ENCODE data around the gene PRXL2A.

PRXL2A gene

GRCh38 chr10:80452069-80452468 lies 43.7 kb downstream of the PRXL2A start:
- Histone ChIP-seq H3K27ac (ENCODE audit: low read depth, low read length) (no peak overlapping the region), H3K36me3 (ENCODE audit: control insufficient read depth, insufficient read depth, low read length) (no peaks in the 10 kb centered on the region), H3K9ac (ENCODE audit: low read length) (no peak overlapping the region), H3K27me3 (ENCODE audit: control insufficient read depth, insufficient read depth, low read length) (no peaks in the 10 kb centered on the region), H3K4me1 (ENCODE audit: control insufficient read depth, insufficient read depth, low read length) (peaks cover 14% of the 10 kb centered on the region), H3K4me3 (ENCODE audit: low read length) (no peak overlapping the region)

GRCh38 chr10:80452640-80453039 lies 44.3 kb downstream of the PRXL2A start:
- H3K9ac ChIP-seq (ENCODE audit: low read length): no peak overlapping the region
- H3K27ac ChIP-seq (ENCODE audit: low read depth, low read length): no peak overlapping the region
- no peaks in the 10 kb centered on the region for H3K27me3 ChIP-seq (ENCODE audit: control insufficient read depth, insufficient read depth, low read length)
- H3K4me1 ChIP-seq (ENCODE audit: control insufficient read depth, insufficient read depth, low read length): peaks cover 14% of the 10 kb centered on the region
- H3K4me3 ChIP-seq (ENCODE audit: low read length): no peak overlapping the region
- no peaks in the 10 kb centered on the region for H3K36me3 ChIP-seq (ENCODE audit: control insufficient read depth, insufficient read depth, low read length)

- peaks cover 14% of the 10 kb centered on the region for H3K4me1 ChIP-seq (ENCODE audit: control insufficient read depth, insufficient read depth, low read length)
- no peaks in the 10 kb centered on the region for H3K27me3 ChIP-seq (ENCODE audit: control insufficient read depth, insufficient read depth, low read length)
- no peaks in the 10 kb centered on the region for H3K36me3 ChIP-seq (ENCODE audit: control insufficient read depth, insufficient read depth, low read length)
- peak overlapping the region; percentile 56 for H3K9ac ChIP-seq (ENCODE audit: low read length)
- H3K4me3 ChIP-seq (ENCODE audit: low read length): peak overlapping the region; percentile 65
- H3K27ac ChIP-seq (ENCODE audit: low read depth, low read length): peak overlapping the region; percentile 86
Measured at GRCh38 chr10:80453056-80453841, 44.9 kb downstream of the PRXL2A start.

- H3K36me3 ChIP-seq (ENCODE audit: control insufficient read depth, insufficient read depth, low read length): no peaks in the 10 kb centered on the region
- H3K27me3 ChIP-seq (ENCODE audit: control insufficient read depth, insufficient read depth, low read length): no peaks in the 10 kb centered on the region
- peaks cover 14% of the 10 kb centered on the region for H3K4me1 ChIP-seq (ENCODE audit: control insufficient read depth, insufficient read depth, low read length)
- peak within 1 kb of the TSS; percentile 89 for H3K27ac ChIP-seq (ENCODE audit: low read depth, low read length)
- peak within 1 kb of the TSS; percentile 77 for H3K9ac ChIP-seq (ENCODE audit: low read length)
- peak within 1 kb of the TSS; percentile 65 for H3K4me3 ChIP-seq (ENCODE audit: low read length)
Measured at GRCh38 chr10:80453842-80454512, 45.6 kb downstream of the PRXL2A start, which contains the start of gene TSPAN14. Gene TSPAN14 (plus strand): TSS chr10:80454310. CDS start chr10:80489234, 34,924 bp downstream.

GRCh38 chr10:80454513-80455460 lies 46.4 kb downstream of the PRXL2A start:
- Histone ChIP-seq H3K4me1 (ENCODE audit: control insufficient read depth, insufficient read depth, low read length) (peaks cover 14% of the 10 kb centered on the region), H3K4me3 (ENCODE audit: low read length) (peak overlapping the region; percentile 63), H3K36me3 (ENCODE audit: control insufficient read depth, insufficient read depth, low read length) (no peaks in the 10 kb centered on the region), H3K9ac (ENCODE audit: low read length) (peak overlapping the region; percentile 77), H3K27me3 (ENCODE audit: control insufficient read depth, insufficient read depth, low read length) (no peaks in the 10 kb centered on the region), H3K27ac (ENCODE audit: low read depth, low read length) (peak overlapping the region; percentile 89)

- Histone ChIP-seq H3K4me1 (ENCODE audit: control insufficient read depth, insufficient read depth, low read length) (peaks cover 19% of the 10 kb centered on the region), H3K27ac (ENCODE audit: low read depth, low read length) (no peak overlapping the region), H3K4me3 (ENCODE audit: low read length) (peak overlapping the region; percentile 63), H3K36me3 (ENCODE audit: control insufficient read depth, insufficient read depth, low read length) (no peaks in the 10 kb centered on the region), H3K9ac (ENCODE audit: low read length) (peak overlapping the region; percentile 77), H3K27me3 (ENCODE audit: control insufficient read depth, insufficient read depth, low read length) (no peaks in the 10 kb centered on the region)
Measured at GRCh38 chr10:80455461-80456349, 47.4 kb downstream of the PRXL2A start.

GRCh38 chr10:80457554-80458262 lies 49.4 kb downstream of the PRXL2A start:
- Histone ChIP-seq H3K36me3 (ENCODE audit: control insufficient read depth, insufficient read depth, low read length) (no peaks in the 10 kb centered on the region), H3K27ac (ENCODE audit: low read depth, low read length) (no peak overlapping the region), H3K9ac (ENCODE audit: low read length) (peak overlapping the region; percentile 19), H3K4me3 (ENCODE audit: low read length) (no peak overlapping the region), H3K4me1 (ENCODE audit: control insufficient read depth, insufficient read depth, low read length) (peaks cover 32% of the 10 kb centered on the region), H3K27me3 (ENCODE audit: control insufficient read depth, insufficient read depth, low read length) (no peaks in the 10 kb centered on the region)

- Histone ChIP-seq H3K4me3 (ENCODE audit: low read length) (no peak overlapping the region), H3K36me3 (ENCODE audit: control insufficient read depth, insufficient read depth, low read length) (no peaks in the 10 kb centered on the region), H3K9ac (ENCODE audit: low read length) (peak overlapping the region; percentile 19), H3K27me3 (ENCODE audit: control insufficient read depth, insufficient read depth, low read length) (no peaks in the 10 kb centered on the region), H3K27ac (ENCODE audit: low read depth, low read length) (no peak overlapping the region), H3K4me1 (ENCODE audit: control insufficient read depth, insufficient read depth, low read length) (peaks cover 37% of the 10 kb centered on the region)
Measured at GRCh38 chr10:80458263-80458625, 49.9 kb downstream of the PRXL2A start.

GRCh38 chr10:80458638-80459037 lies 50.3 kb downstream of the PRXL2A start:
- H3K4me3 ChIP-seq (ENCODE audit: low read length): no peak overlapping the region
- no peak overlapping the region for H3K9ac ChIP-seq (ENCODE audit: low read length)
- H3K4me1 ChIP-seq (ENCODE audit: control insufficient read depth, insufficient read depth, low read length): peaks cover 36% of the 10 kb centered on the region
- H3K36me3 ChIP-seq (ENCODE audit: control insufficient read depth, insufficient read depth, low read length): no peaks in the 10 kb centered on the region
- H3K27ac ChIP-seq (ENCODE audit: low read depth, low read length): no peak overlapping the region
- H3K27me3 ChIP-seq (ENCODE audit: control insufficient read depth, insufficient read depth, low read length): no peaks in the 10 kb centered on the region

GRCh38 chr10:80459047-80459865 lies 50.9 kb downstream of the PRXL2A start:
- Histone ChIP-seq H3K9ac (ENCODE audit: low read length) (no peak overlapping the region), H3K4me3 (ENCODE audit: low read length) (peak overlapping the region; percentile 26), H3K4me1 (ENCODE audit: control insufficient read depth, insufficient read depth, low read length) (peaks cover 42% of the 10 kb centered on the region), H3K27me3 (ENCODE audit: control insufficient read depth, insufficient read depth, low read length) (no peaks in the 10 kb centered on the region), H3K36me3 (ENCODE audit: control insufficient read depth, insufficient read depth, low read length) (no peaks in the 10 kb centered on the region), H3K27ac (ENCODE audit: low read depth, low read length) (no peak overlapping the region)
